GM21737 (cell line): Measurements from ENCODE around the gene SORBS1.

ENCODE experiments used
- ATAC-seq: cut with Tn5 transposase; IDR thresholded peaks from one replicate; pipeline ENCODE4 v1.9.1; 2021; ENCODE audit warnings: mild to moderate bottlenecking, moderate library complexity; ENCODE audit not compliant: unreplicated experiment

Gene SORBS1

DNA sequence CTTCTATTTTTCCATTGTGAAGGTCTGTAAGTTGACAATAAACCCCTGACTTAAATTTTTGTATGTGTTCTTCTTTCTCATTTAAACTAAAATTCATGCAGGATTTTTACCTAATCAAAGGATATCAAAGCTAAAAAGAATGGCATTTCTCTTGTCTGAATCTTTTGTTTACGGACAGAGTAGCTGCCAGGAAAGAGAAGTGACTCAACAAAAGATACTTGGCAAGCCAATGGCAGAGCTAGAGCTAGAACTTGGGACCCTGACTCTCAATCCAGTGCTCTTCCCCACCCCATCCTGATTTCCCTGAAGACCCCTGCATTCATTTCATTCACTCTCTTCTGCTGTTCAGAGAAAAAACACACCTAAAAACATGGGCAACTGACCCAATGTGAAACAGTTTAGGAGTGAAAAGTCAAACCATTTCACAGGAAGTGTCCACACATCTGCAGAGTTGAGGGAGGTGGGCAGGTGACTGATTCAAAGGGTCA is 230.2 kb downstream of the SORBS1 start:
- no peak for ATAC-seq

DNA sequence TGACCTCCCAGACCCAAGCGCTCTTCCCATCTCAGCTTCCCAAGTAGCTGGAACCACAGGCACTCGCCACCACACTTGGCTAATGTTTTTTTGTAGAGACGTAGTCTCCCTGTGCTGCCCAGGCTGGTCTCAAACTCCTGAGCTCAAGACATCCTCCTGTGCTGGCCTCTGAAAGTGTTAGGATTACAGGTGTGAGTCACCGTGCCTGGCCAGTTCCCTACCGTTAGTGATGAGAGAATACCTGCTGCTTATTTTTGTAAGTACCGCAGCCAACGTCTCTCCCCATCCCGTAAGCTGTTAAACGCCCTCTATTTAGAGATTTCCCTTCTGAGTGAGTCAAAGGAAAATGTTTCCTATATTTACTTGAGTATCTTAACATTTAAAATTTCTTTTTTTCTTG is 231.9 kb downstream of the SORBS1 start:
- no peak for ATAC-seq

DNA sequence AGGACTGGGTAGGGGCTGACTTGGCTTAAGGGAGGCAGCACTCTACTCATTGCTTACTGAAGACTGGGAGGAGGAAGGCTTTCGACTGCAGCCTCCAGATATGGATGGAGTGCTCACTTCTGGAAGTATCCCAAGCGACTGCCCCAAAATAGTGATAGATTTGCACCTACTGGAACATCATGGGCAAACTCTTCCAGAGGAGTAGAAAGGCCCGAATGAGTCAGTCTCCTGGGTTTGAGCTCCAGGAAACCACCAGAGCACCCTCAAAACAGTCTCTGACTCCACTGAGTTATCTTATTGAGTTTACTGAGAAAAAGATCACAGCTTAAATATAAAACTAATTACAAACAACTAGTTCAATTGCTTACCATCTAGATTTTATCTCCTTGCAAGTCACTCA is 233.2 kb downstream of the SORBS1 start:
- no peak for ATAC-seq

DNA sequence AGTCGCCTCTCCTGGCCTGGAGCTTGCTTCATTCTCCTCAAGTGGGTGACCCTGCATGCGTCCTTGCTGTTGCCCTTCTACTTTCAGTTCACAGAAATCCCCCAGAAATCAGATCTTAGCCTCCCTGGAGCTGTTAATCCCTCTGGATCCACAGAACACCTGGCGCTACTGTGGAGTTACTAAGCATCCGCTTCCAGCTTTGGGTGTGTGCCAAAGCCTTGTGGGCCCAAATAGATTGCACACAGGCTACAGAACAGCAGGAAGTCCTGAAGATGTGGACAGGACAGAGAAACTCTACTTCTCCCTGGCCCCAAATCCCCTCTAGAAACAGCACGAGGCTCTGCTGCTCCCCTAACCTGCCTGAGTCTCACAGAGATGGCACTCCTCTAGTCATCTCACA is 233.8 kb downstream of the SORBS1 start:
- no peak for ATAC-seq

DNA sequence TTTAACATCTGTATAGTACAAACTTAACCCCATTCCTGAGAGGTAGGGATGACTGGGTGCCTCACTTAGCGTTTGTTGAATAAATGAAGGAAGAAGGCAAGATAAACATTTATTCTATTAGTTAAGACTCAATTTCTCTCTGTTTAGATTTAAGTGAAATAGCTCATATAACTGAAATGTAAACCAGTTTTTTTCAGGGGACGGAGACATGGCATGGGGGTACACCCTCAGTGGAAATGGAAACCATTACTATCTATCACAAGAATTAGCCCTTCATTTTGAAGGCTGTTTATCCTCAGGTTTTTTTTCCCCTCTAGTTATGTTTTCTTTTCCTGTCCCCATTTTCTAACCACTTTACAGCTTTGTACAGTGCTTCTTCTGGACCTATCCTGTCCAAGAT is 234.8 kb downstream of the SORBS1 start:
- no peak for ATAC-seq

DNA sequence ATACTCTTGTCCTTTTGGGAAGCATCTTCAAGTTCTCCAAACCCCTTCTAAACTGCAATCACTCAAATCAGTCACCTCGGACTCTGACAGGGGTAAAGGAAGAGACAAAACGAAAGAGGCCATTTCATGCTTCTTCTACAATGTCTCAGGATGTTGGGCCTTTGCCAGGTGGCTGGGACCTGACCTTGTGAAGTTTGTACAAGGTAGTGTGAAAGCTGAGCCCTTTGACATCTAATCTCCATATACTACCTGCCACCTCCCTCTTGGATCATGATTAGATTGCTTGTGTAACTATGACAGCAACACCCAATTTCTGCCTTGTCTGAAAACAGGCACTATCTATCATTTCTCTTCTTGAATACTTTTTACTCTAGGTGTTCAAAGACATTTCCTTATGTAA is 235.3 kb downstream of the SORBS1 start:
- ATAC-seq = no peak

DNA sequence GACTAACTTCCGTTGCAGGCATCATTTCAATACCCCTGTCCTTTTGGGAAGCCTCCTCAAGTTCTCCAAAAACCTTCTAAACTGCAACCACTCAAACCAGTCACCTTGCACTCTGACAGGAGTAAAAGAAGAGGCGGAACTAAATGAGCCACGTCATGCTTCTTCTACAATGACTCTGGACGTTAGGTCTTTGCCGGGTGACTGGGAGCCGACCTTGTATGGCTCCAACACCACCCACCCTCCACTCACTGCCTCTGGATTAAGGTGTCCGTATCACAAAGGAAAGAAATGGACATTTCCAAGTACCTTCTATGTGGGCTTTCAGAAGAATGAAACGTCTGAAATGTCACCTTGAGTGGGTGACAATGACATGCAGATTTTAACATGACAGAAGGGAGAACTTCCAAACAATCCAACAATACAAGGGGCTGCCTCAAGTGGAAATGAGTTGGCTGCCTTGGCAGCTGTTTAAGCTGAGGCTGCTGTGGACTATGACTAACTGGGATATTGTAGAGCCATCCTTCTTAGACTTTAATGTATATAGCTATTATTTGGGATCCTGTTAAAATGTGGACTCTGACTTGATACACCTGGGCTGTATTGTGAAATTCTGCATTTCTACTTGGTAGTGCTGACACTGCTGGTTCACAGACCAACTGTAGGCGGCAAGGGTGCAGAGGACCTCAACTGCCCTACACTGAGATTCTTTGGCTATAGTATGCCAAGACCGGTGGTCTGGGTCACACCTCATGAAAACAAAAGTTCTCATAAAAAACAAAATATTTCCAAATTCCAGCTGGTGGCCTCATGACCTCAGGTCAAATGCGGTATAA is 236.5 kb downstream of the SORBS1 start:
- no peak for ATAC-seq

DNA sequence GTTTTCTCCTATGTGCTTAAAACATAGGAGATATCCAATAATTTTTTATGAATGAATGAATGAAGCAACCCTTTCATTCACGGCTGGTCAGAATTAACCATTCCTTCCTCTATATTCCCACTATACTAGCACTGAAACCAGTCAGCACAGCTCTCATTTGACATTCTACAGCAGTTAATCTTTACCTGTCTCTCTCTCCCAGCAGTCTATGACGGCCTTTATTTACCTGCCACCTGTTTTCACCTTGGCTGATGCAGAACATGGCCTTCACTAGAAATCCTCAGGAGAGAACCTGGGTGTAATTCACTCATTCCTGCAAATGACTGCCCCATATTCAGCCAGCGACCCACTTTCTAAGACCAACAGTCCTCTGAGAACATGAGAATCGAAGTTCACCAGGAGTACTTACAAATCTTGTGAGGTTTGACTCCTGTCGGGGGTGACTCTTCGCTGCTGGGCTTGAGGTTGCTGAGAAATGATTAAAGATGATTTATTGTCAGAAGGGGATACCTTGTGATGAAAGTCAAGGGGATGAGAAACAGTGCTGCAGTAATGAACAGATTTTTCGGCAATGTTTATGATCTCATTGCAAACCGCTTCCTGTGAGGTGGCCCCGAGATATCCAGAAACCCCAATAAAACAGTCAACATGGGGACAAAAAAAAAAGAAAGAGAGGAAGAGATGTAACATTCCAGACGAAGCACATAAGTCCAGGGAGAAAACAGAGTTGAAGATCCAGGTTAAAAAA is 239.4 kb downstream of the SORBS1 start:
- ATAC-seq = no peak

DNA sequence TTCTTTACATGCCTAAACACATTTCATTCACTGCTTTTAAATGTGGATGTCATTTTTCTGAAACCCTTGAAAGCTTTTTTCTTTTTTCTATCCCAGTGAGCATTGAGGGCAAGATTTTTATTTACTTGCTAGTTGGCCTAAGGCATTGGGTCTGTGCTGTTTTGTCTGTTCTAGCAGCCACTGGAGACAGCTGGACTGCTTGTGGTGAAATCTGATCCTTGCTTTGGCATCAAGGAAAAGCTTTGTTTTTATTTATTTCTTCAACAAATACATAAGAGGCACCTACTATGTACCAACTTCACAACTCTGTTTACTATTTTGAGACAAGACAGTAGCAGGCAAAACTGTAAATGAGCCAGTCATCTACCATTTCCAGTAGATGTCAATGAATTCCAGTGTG is 241.9 kb downstream of the SORBS1 start:
- ATAC-seq = no peak

DNA sequence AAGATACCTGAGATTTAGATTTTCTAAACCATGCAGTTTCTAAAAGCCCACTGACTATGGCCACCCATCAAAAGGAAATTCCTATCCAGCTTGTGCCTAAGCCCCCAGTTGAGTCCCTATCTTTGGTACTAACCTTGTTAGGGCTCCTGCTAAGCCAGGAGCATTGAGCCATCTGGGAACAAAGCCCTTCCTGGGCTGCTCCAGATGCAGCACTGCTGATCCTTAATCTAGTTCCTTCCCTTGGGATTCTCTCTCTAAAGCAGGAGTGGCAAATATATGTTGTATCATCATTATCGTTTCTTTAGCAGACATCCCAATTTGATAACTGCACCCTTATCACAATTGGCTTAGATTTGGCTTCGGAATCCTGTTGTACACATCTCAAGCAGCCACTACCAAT is 245.7 kb downstream of the SORBS1 start:
- ATAC-seq = no peak

DNA sequence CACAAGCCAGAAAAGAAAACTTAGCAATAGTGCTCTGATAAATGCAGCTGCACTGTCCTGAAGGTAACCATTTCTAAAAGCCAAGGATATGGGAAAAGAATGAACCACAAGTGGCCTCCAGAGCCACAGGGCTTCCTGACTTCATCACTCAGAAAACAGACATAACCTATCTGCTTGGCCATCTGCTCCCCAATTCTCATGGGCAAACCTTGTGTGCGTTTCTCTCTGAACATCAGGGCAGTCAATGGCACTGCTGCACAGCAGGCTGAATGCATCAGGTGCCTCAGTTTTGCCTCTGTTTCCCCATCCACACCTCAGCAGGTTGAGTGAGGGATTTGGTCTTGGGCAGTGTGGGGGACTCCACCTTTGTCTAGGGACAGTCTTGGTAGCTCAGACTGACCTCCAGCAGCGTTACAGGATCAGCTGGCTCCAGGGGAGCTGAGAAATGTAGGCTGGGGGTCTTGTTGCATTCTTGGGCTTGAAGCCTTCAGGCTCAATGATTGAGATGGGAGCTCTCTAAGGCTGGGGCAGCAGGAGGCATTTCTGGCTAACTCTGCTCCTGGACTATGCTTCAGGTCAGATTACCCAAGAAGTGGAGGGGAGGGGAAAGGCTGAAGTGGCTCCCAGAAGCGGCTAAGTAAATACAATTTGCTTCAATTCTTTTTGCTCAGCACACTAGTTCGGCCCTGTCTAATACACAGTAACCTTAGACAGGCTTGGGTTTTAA is 246.8 kb downstream of the SORBS1 start:
- no peak for ATAC-seq

DNA sequence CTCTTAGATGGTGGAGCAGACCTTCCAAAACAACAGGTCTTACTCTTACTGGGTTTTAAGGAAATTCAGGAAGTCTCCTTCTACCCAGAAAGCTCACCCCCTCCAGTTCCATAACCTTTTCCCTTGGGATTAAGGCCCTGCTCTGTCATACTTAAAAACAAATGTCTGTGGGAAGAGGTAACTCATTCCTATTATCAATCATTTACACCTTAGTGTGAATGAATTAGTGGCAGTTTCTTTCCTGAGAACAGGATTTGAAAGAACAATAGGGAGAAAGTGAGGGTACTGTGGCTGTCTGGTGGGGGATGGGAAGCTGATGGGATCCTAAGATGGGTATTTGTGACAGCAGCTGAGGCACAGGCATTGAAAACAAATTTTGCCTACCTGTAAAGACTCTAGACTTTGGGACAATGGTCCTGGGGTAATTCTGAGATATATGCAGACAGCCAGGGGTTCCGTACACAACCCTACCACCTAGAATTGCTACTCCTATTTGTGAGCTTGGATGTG is 248.1 kb downstream of the SORBS1 start:
- ATAC-seq = no peak

DNA sequence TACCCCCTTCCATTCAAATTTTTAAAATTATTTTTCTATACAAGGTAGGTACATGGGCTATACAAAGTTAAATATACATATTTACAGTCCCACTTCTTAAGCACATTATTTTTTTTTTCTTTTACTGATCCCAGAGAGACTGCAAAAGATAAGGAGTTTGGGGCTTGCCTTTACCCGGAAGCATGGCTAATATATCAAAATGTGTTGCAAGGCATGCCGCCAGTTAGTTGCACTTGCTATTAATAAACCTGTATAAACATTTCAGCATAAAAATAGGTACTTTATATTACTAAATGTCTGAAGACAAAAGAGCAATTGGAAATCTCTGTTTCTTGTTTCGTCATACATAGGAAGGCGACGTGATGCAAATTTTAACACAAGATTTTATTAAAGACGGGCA is 248.9 kb downstream of the SORBS1 start:
- ATAC-seq = no peak

DNA sequence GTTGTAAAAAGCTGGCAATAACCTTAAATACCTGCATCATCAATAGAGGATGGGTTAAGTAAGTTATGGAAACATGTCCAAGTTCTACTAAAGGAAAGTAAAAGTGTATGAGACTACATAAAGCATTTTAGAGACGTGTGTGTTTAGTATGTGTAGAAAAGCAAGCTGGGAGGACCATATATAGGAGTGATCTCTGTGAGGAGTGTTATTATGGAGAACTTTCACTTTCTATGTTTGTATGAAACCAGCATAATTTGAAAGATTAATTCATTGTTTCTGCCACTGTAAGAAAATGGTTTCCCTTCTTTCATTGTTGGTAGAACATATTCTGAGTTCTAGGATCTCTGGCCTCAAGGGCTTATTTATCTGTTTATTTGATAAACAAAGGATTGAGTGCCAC is 251.2 kb downstream of the SORBS1 start:
- ATAC-seq = no peak

DNA sequence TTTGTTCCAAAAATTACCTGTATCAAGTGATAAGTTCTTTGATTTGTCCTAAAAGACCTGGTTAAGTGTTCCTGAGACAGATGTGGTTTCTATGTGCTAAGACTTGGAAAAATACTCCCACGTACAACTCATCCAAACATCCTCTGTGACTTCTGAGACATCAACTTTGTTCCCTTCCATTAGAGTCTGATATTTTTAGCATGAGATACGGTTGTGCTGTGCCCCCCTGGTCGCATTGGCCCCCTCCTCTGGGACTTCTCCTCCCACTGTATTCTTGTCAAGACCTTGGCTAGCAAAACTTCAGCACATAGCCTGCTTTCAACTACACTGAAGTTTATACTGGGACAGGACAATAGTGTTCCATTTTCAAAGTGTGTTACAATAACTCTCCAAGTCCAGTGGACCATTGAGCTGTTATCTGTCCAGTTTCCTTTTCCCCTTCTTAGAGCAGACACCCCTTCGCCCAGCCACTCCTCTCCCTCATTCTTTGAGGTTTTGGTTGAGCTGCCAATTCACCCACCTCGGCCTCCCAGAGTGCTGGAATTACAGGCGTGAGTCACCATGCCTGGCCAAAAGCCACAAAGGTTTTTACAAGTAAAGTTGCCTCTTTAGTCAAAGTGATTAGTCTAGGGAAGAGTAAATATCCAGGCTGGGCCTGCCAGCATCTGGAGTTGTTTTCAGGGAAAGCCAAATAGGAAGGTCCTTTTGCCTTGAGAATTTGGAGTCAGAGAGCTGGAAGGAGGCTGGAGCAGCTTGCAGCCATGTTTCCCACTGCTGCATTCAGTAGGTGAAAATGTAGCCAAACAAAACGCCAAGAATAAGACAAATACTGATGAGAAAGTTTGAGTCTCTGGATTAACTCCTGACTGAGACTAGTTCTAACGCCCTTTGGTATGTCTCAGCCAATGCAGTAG is 252.5 kb downstream of the SORBS1 start:
- no peak for ATAC-seq

DNA sequence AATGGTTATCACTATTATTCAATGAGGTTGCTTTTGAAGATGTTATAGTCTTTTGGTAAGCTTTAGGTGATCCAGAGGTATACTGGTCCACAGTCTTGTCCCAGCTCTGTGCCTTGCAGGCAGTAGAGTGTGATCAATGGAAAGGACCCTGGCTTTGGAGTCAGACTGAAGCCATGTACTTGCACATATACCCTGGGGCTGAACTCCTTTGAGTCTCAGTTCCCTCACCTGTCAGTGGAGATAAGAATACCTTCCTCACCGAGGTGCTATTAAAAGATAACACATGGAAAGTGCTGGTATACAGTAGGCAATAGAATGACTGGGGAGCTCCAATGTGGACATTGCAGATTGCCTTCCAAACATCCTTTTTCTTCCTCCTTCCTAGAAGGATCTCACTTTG is 254.3 kb downstream of the SORBS1 start:
- no peak for ATAC-seq

DNA sequence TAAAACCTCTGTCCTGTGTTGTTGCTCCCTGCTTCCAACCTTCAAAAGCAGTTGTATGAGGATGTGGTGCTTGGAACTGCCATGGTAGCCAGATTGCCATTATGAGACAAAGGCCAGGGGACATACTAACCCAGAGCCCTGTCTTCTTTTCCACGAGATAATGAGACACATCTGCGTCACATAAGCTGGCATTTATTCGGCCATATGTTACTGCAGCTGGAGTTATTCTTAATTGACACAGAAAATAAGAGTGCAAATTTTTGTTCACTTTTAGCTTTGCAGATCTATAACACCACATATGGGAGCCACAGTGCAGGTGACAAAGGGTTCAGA is 254.9 kb downstream of the SORBS1 start:
- no peak for ATAC-seq

DNA sequence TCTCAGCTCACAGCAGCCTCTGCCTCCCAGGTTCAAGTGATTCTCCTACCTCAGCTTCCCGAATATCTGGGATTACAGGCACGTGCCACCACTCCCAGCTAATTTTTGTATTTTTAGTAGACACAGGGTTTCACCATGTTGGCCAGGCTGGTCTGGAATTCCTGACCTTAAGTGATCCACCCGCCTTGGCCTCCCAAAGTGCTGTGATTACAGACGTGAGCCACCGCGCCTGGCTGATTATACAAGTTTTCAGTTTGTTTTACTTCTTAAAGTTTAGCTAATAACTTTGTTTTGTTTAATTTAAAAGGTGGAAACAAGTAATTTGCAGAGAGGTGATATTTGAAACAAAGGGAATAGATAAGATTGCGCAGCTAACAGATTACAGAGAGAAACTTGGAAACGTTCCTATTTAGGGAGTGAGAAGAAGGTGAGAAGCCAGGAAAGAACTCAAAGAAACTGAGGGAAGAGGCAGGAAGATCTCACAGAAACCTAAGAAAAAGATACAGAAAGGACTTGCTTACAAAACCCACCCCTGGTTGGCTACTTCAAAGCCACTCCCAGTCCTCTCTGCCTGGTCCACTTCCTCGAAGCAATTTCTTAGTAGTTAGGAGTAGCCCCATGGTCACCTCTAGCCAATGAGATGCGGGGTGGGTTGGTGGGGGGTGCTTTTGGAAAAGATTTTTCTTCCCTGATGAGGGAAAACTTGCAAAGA is 255.4 kb downstream of the SORBS1 start:
- ATAC-seq = no peak

DNA sequence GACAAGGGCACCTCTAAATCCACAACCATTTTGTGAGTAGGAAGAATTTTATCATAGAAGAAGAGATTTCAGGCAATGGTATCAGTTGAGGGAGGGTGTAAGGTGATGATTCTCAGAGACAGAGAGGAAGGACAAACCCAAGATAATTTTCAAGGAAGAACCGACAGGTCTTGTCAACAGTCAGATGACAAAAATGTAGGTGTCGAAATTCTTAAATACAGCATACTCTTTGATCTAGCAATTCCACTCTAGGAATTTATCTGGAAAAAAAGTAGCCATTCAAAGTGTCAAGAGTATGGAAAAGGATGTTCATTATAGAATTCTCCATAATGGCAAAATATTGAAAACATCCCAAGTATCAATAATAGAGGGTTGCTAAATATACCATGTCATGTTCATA is 256.2 kb downstream of the SORBS1 start:
- no peak for ATAC-seq

DNA sequence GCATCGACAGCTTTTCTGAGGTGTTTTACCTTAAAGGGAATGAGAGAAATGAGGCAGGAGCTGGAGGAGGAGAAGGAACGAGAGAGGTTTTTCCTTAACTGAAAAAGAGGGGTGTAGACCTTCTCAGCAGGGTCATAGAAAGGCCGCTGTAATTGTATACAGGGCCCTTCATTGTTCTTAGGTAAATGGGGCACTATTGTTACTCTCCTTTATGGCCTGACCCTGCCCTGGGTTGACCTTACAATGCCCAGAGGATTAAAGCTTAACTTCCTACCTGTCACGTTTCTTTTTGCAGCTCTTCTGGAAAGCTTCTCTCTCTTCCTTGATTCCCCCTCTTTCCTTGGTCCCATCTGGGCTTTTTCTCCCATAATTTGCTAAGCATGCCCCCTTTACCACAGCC is 256.7 kb downstream of the SORBS1 start:
- no peak for ATAC-seq
